DOHH2 (cell line): Measurements from ENCODE around the gene BCL2L11.

Experiments used
- H3F3A ChIP-seq: fragments of 200-600 bp; sonication (generic), shearing (Covaris generic); 2 replicates; pipeline ENCODE4 v1.6.0; 2016; ENCODE audit warnings: antibody characterized with exemption, mild to moderate bottlenecking; ENCODE audit not compliant: control insufficient read depth, insufficient read depth
- H3K27ac ChIP-seq: fragments of 200-600 bp; sonication (generic); 2 replicates; pipeline ENCODE4 v1.5.1; 2014; ENCODE audit warnings: low read depth, mild to moderate bottlenecking, low read length, moderate library complexity
- H3K27me3 ChIP-seq: fragments of 200-600 bp; sonication (generic); 2 replicates; pipeline ENCODE4 v1.6.1; 2014; ENCODE audit warnings: mild to moderate bottlenecking, low read length, mixed read lengths; ENCODE audit not compliant: control insufficient read depth
- H3K36me3 ChIP-seq: fragments of 200-600 bp; sonication (generic); 2 replicates; pipeline ENCODE4 v1.6.1; 2014; ENCODE audit warnings: mild to moderate bottlenecking, low read length, moderate library complexity, mixed read lengths; ENCODE audit not compliant: control insufficient read depth
- H3K4me1 ChIP-seq: fragments of 200-600 bp; sonication (generic); 2 replicates; pipeline ENCODE4 v1.6.1; 2014; ENCODE audit warnings: mild to moderate bottlenecking, low read length, mixed read lengths; ENCODE audit not compliant: control insufficient read depth
- H3K4me2 ChIP-seq: fragments of 200-600 bp; sonication (generic); 2 replicates; pipeline ENCODE4 v1.6.0; 2014; ENCODE audit warnings: mild to moderate bottlenecking, low read length, moderate library complexity
- H3K4me3 ChIP-seq: fragments of 200-600 bp; sonication (generic); 2 replicates; pipeline ENCODE4 v1.5.1; 2014; ENCODE audit warnings: mild to moderate bottlenecking, low read length, mixed read lengths
- H3K79me2 ChIP-seq: fragments of 200-600 bp; sonication (generic); 2 replicates; pipeline ENCODE4 v1.6.1; 2014; ENCODE audit warnings: mild to moderate bottlenecking, low read length, mixed read lengths; ENCODE audit not compliant: control insufficient read depth
- H3K9me2 ChIP-seq: fragments of 200-600 bp; sonication (generic); replicated peaks from 2 replicates; pipeline ENCODE4 v1.6.1; 2014; ENCODE audit warnings: mild to moderate bottlenecking, low read length, mixed read lengths; ENCODE audit not compliant: control insufficient read depth
- H3K9me3 ChIP-seq: fragments of 200-600 bp; sonication (generic); 2 replicates; pipeline ENCODE4 v1.6.1; 2014; ENCODE audit warnings: antibody characterized with exemption, low read length, mixed read lengths; ENCODE audit not compliant: control insufficient read depth, insufficient read depth
- H4K20me1 ChIP-seq: fragments of 200-600 bp; sonication (generic); 2 replicates; pipeline ENCODE4 v1.6.0; 2014; ENCODE audit warnings: low read depth, mild to moderate bottlenecking, antibody characterized with exemption, low read length, moderate library complexity; ENCODE audit not compliant: control insufficient read depth, insufficient read depth
- CTCF ChIP-seq: fragments of 200-600 bp; sonication (generic); IDR thresholded peaks from one replicate; pipeline ENCODE4 v1.5.1; 2014; ENCODE audit warnings: antibody characterized with exemption, mild to moderate bottlenecking, low read depth, low read length; ENCODE audit not compliant: poor library complexity, severe bottlenecking
- EZH2phosphoT487 ChIP-seq: fragments of 200-600 bp; sonication (generic); IDR thresholded peaks from 2 replicates; pipeline ENCODE4 v1.6.1; 2017; ENCODE audit warnings: borderline replicate concordance, mild to moderate bottlenecking, antibody characterized with exemption, low read length, moderate library complexity, mixed read lengths

Gene BCL2L11

GRCh38 chr2:111161971-111162370 lies 41.3 kb downstream of the BCL2L11 start:
- Histone ChIP-seq H3K79me2 (peaks cover 51% of the 10 kb centered on the region), H3K27ac (no peak overlapping the region), H3K9me2 (no peaks in the 10 kb centered on the region), H3K4me2 (no peak overlapping the region), H3K36me3 (peaks cover 94% of the 10 kb centered on the region), H4K20me1 (peaks cover 20% of the 10 kb centered on the region), H3K4me3 (no peak overlapping the region), H3F3A (peaks cover 14% of the 10 kb centered on the region), H3K27me3 (no peaks in the 10 kb centered on the region), H3K4me1 (peaks cover 37% of the 10 kb centered on the region), H3K9me3 (no peaks in the 10 kb centered on the region)
- TF ChIP-seq EZH2phosphoT487 (no peak), CTCF (no peak)

GRCh38 chr2:111162718-111163331 lies 42.1 kb downstream of the BCL2L11 start:
- Histone ChIP-seq H3K4me3 (no peak overlapping the region), H3K9me3 (no peaks in the 10 kb centered on the region), H3K4me1 (peaks cover 37% of the 10 kb centered on the region), H4K20me1 (peaks cover 15% of the 10 kb centered on the region), H3K4me2 (no peak overlapping the region), H3K27ac (no peak overlapping the region), H3K9me2 (no peaks in the 10 kb centered on the region), H3K79me2 (peaks cover 46% of the 10 kb centered on the region), H3K36me3 (peaks cover 97% of the 10 kb centered on the region), H3K27me3 (no peaks in the 10 kb centered on the region), H3F3A (peaks cover 6% of the 10 kb centered on the region)
- no peak for TF ChIP-seq CTCF
- no peak for TF ChIP-seq EZH2phosphoT487

GRCh38 chr2:111164078-111164477 lies 43.4 kb downstream of the BCL2L11 start:
- Histone ChIP-seq H3K9me3 (no peaks in the 10 kb centered on the region), H3F3A (0 out of 2 replicates have a peak, but pooled peaks cover 8% of the 10 kb centered on the region), H3K79me2 (peaks cover 34% of the 10 kb centered on the region), H3K27ac (no peak overlapping the region), H3K27me3 (no peaks in the 10 kb centered on the region), H3K9me2 (no peaks in the 10 kb centered on the region), H3K4me1 (peaks cover 34% of the 10 kb centered on the region), H3K4me3 (no peak overlapping the region), H4K20me1 (peaks cover 5% of the 10 kb centered on the region), H3K36me3 (peaks cover 86% of the 10 kb centered on the region), H3K4me2 (no peak overlapping the region)
- no peak for TF ChIP-seq CTCF
- no peak for TF ChIP-seq EZH2phosphoT487
